DMS79 (cell line): Measurements from ENCODE around the gene PAPLN.

ENCODE experiments used
- DNase-seq: peaks from one replicate; lab custom pipeline; 2025; lab: John Stamatoyannopoulos, UW

PAPLN gene

GRCh38 chr14:73231981-73232851 lies 5.1 kb upstream of the PAPLN start:
- no peak for DNase-seq

- no peak for DNase-seq
Measured at GRCh38 chr14:73232984-73233383, 4.3 kb upstream of the PAPLN start.

GRCh38 chr14:73233564-73233963 lies 3.7 kb upstream of the PAPLN start:
- DNase-seq: no peak

- no peak for DNase-seq
Measured at GRCh38 chr14:73234029-73234428, 3.3 kb upstream of the PAPLN start.

- DNase-seq: no peak
Measured at GRCh38 chr14:73234586-73235394, 2.5 kb upstream of the PAPLN start.

- DNase-seq: no peak
Measured at GRCh38 chr14:73235531-73236155, 1.7 kb upstream of the PAPLN start.

GRCh38 chr14:73236157-73236556 lies 1.1 kb upstream of the PAPLN start:
- DNase-seq: no peak

- no peak for DNase-seq
Measured at GRCh38 chr14:73236752-73237218, 521 bp upstream of the PAPLN start.

GRCh38 chr14:73237786-73238423 lies 599 bp downstream of the PAPLN start:
- DNase-seq: no peak

GRCh38 chr14:73238424-73238852 lies 1.1 kb downstream of the PAPLN start:
- DNase-seq: peak; percentile 21

- no peak for DNase-seq
Measured at GRCh38 chr14:73238941-73239340, 1.6 kb downstream of the PAPLN start.

GRCh38 chr14:73239393-73240241 lies 2.3 kb downstream of the PAPLN start:
- no peak for DNase-seq

- no peak for DNase-seq
Measured at GRCh38 chr14:73240816-73241480, 3.6 kb downstream of the PAPLN start.

- DNase-seq: no peak
Measured at GRCh38 chr14:73241481-73242165, 4.3 kb downstream of the PAPLN start.

- DNase-seq: no peak
Measured at GRCh38 chr14:73242357-73242901, 5.1 kb downstream of the PAPLN start.

- DNase-seq: no peak
Measured at GRCh38 chr14:73243341-73243740, 6.0 kb downstream of the PAPLN start.

- DNase-seq: no peak
Measured at GRCh38 chr14:73243748-73244147, 6.4 kb downstream of the PAPLN start.

GRCh38 chr14:73244541-73245290 lies 7.4 kb downstream of the PAPLN start:
- no peak for DNase-seq
